DOHH2 (cell line): ENCODE data around the gene GABRA4.

ENCODE experiments used
- EZH2phosphoT487 ChIP-seq: fragments of 200-600 bp; sonication (generic); IDR thresholded peaks from 2 replicates; pipeline ENCODE4 v1.6.1; 2017; ENCODE audit warnings: borderline replicate concordance, mild to moderate bottlenecking, antibody characterized with exemption, low read length, moderate library complexity, mixed read lengths
- TF ChIP-seq, protein P1 (sequence below): fragments of 200-600 bp; sonication (generic); IDR thresholded peaks from one replicate; pipeline ENCODE4 v1.5.1; 2014; ENCODE audit warnings: antibody characterized with exemption, mild to moderate bottlenecking, low read depth, low read length; ENCODE audit not compliant: poor library complexity, severe bottlenecking

DNA sequence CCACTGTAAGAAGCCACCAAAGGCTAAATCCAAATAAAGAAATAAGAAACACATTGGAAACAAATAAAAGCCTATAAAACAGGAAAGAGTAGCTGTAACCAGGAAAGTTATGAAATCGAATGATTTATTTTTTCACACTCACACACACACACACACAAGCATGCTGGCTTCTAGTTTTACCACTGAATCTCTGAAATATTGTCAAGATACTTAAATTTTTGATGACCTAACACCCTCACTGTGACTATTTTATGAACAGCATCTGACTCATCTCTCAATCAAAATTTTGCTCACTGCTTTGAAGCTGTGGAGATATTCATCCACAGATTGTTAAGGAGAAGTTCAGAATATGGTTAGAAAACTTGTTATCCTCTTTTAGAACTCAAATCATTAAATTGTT, 24.1 kb upstream of the GABRA4 start:
- TF ChIP-seq, protein P1, sequence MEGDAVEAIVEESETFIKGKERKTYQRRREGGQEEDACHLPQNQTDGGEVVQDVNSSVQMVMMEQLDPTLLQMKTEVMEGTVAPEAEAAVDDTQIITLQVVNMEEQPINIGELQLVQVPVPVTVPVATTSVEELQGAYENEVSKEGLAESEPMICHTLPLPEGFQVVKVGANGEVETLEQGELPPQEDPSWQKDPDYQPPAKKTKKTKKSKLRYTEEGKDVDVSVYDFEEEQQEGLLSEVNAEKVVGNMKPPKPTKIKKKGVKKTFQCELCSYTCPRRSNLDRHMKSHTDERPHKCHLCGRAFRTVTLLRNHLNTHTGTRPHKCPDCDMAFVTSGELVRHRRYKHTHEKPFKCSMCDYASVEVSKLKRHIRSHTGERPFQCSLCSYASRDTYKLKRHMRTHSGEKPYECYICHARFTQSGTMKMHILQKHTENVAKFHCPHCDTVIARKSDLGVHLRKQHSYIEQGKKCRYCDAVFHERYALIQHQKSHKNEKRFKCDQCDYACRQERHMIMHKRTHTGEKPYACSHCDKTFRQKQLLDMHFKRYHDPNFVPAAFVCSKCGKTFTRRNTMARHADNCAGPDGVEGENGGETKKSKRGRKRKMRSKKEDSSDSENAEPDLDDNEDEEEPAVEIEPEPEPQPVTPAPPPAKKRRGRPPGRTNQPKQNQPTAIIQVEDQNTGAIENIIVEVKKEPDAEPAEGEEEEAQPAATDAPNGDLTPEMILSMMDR = no peak
- TF ChIP-seq EZH2phosphoT487 = no peak
